IPS-20b (cell line): ENCODE data around the gene PDE1A.

Experiments
- H3K27ac ChIP-seq: one replicate; pipeline ENCODE4 v1.5.1; 2013; ENCODE audit warnings: low read length
- H3K27me3 ChIP-seq: 2 replicates; pipeline ENCODE4 v1.6.1; 2013; ENCODE audit warnings: mild to moderate bottlenecking, low read length, inconsistent platforms; ENCODE audit not compliant: insufficient read depth
- H3K36me3 ChIP-seq: 2 replicates; pipeline ENCODE4 v1.6.1; 2013; ENCODE audit warnings: low read depth, mild to moderate bottlenecking, inconsistent platforms, low read length, moderate library complexity; ENCODE audit not compliant: insufficient read depth
- H3K4me1 ChIP-seq: 2 replicates; pipeline ENCODE4 v1.6.1; 2013; ENCODE audit warnings: mild to moderate bottlenecking, control low read depth, inconsistent platforms, low read length, moderate library complexity; ENCODE audit not compliant: insufficient read depth
- H3K4me3 ChIP-seq: 2 replicates; pipeline ENCODE4 v1.5.1; 2013; ENCODE audit warnings: mild to moderate bottlenecking, low read length, inconsistent platforms
- H3K9ac ChIP-seq: 2 replicates; pipeline ENCODE4 v1.6.1; 2013; ENCODE audit warnings: low read depth, mild to moderate bottlenecking, inconsistent platforms, low read length, moderate library complexity
- H3K9me3 ChIP-seq: 2 replicates; pipeline ENCODE4 v1.6.1; 2013; ENCODE audit warnings: mild to moderate bottlenecking, low read depth, low read length, inconsistent platforms; ENCODE audit not compliant: insufficient read depth

Gene PDE1A

GRCh38 chr2:182261860-182262387 lies 164.9 kb downstream of the PDE1A start:
- no peaks in the 10 kb centered on the region for H3K9me3 ChIP-seq
- no peak overlapping the region for H3K9ac ChIP-seq
- no peaks in the 10 kb centered on the region for H3K27me3 ChIP-seq
- H3K4me1 ChIP-seq: no peaks in the 10 kb centered on the region
- no peaks in the 10 kb centered on the region for H3K36me3 ChIP-seq
- no peak overlapping the region for H3K4me3 ChIP-seq
- no peak overlapping the region for H3K27ac ChIP-seq

DNA sequence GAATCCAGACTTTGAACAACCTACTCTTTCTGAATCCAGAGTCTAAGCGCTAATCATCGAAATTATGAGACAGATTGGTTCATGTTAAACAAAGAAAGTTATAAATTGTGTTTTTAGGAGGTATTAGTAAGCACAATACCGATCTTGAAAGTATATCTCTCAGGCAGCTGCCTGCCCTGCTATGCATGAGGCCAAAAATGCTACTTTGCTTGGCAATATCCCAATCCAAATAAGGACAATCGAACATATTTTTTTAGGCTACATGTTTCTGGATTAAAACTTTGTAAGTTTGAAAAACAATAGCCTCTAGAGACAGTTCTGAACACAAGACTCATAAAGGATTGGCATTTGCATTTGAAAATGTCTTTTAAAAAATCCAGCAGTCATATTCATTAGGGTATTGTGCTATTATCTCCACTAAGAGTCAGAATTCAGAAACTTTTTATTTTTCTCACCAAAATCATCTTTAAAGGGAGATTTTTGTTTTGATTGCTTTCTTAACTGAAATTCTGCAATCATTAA lies 167.1 kb downstream of the PDE1A start:
- no peak overlapping the region for H3K4me3 ChIP-seq
- H3K27me3 ChIP-seq: no peaks in the 10 kb centered on the region
- H3K36me3 ChIP-seq: no peaks in the 10 kb centered on the region
- H3K27ac ChIP-seq: no peak overlapping the region
- H3K9me3 ChIP-seq: no peaks in the 10 kb centered on the region
- no peaks in the 10 kb centered on the region for H3K4me1 ChIP-seq
- H3K9ac ChIP-seq: no peak overlapping the region

GRCh38 chr2:182252534-182252933 lies 174.3 kb downstream of the PDE1A start:
- Histone ChIP-seq H3K9me3 (no peaks in the 10 kb centered on the region), H3K4me3 (no peak overlapping the region), H3K4me1 (no peaks in the 10 kb centered on the region), H3K36me3 (no peaks in the 10 kb centered on the region), H3K9ac (no peak overlapping the region), H3K27ac (no peak overlapping the region), H3K27me3 (no peaks in the 10 kb centered on the region)

DNA sequence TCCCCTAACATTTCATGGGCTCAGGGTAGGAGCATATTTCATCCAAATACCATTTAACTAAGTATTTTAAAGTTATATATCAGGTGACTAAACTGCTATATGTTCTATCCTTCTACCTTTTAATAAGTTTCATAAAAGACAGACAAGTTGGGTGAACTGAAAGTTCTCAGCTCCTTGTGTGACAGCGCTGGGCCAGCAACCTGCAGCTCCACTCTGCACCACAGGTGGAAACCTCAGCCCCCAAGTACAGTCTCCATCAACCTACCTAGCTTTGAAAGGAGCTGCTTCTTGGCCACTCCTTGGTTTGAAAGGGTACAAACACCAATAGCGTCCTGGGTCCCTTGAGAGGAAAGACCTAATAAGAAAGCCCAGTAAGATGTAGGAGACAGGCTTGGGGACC lies 177.9 kb downstream of the PDE1A start:
- Histone ChIP-seq H3K9ac (no peak overlapping the region), H3K4me1 (no peaks in the 10 kb centered on the region; the same call in 1 of the 2 replicates), H3K9me3 (no peaks in the 10 kb centered on the region), H3K4me3 (no peak overlapping the region), H3K27me3 (no peaks in the 10 kb centered on the region), H3K36me3 (no peaks in the 10 kb centered on the region), H3K27ac (no peak overlapping the region)

GRCh38 chr2:182248362-182248761 lies 178.5 kb downstream of the PDE1A start:
- H3K4me3 ChIP-seq: no peak overlapping the region
- H3K9me3 ChIP-seq: no peaks in the 10 kb centered on the region
- H3K27me3 ChIP-seq: no peaks in the 10 kb centered on the region
- H3K9ac ChIP-seq: no peak overlapping the region
- no peaks in the 10 kb centered on the region; the same call in 1 of the 2 replicates for H3K4me1 ChIP-seq
- H3K36me3 ChIP-seq: no peaks in the 10 kb centered on the region
- H3K27ac ChIP-seq: no peak overlapping the region

DNA sequence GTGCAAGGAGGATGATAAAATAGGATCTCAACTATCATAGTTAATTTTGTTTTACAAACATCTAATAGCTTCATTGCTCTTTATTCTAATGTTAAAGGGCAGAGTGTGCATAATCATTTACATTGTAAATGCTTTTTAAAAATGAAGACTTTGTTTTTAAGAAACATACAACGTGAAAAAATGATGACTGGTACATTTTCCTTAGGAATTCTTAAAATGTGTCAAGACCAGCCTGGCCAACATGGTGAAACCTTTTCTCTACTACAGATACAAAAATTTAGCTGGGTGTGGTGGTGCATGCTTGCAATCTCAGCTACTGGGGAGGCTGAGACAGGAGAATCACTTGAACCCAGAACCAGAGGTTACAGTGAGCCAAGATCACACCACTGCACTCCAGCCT lies 179.0 kb downstream of the PDE1A start:
- no peak overlapping the region for H3K27ac ChIP-seq

DNA sequence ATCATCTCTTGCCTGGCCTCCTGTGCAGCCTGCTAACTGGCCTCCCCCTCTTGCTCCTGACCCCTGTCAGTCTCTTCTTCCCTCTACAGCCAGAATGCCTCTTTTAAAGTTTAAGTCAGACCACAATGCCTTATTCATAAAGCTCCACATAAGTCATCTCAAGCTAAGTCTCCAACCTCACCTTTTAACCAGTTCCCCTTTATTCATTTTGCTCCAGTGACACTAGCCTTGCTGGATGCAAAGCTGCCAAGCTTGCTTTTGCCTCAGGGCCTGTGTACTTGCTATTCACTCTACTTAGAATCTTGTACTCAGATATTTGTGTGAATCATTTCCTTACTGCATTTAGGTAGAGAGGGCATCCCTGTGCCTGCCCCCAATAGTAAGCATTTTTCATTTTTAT lies 180.9 kb downstream of the PDE1A start:
- H3K9ac ChIP-seq: no peak overlapping the region
- no peaks in the 10 kb centered on the region for H3K27me3 ChIP-seq
- no peaks in the 10 kb centered on the region for H3K36me3 ChIP-seq

More for the DNA sequence above, 179.0 kb downstream of the PDE1A start:
- no peak overlapping the region for H3K4me3 ChIP-seq
- H3K27me3 ChIP-seq: no peaks in the 10 kb centered on the region
- H3K4me1 ChIP-seq: peaks cover 1% of the 10 kb centered on the region; the same call in 1 of the 2 replicates
- H3K36me3 ChIP-seq: no peaks in the 10 kb centered on the region
- H3K9me3 ChIP-seq: no peaks in the 10 kb centered on the region
- H3K9ac ChIP-seq: no peak overlapping the region

GRCh38 chr2:182242609-182243008 lies 184.2 kb downstream of the PDE1A start:
- H3K36me3 ChIP-seq: no peaks in the 10 kb centered on the region
- H3K4me1 ChIP-seq: peaks cover 14% of the 10 kb centered on the region
- H3K27me3 ChIP-seq: no peaks in the 10 kb centered on the region
- H3K27ac ChIP-seq: no peak overlapping the region
- no peak overlapping the region for H3K9ac ChIP-seq
- peak overlapping the region; percentile 0; the same call in 1 of the 2 replicates for H3K4me3 ChIP-seq
- no peaks in the 10 kb centered on the region for H3K9me3 ChIP-seq

More for the DNA sequence above, 180.9 kb downstream of the PDE1A start:
- Histone ChIP-seq H3K4me1 (peaks cover 13% of the 10 kb centered on the region), H3K9me3 (no peaks in the 10 kb centered on the region), H3K4me3 (no peak overlapping the region), H3K27ac (no peak overlapping the region)

GRCh38 chr2:182241936-182242335 lies 184.9 kb downstream of the PDE1A start:
- Histone ChIP-seq H3K9me3 (no peaks in the 10 kb centered on the region), H3K36me3 (no peaks in the 10 kb centered on the region), H3K27ac (no peak overlapping the region), H3K4me1 (peaks cover 14% of the 10 kb centered on the region), H3K9ac (no peak overlapping the region), H3K27me3 (no peaks in the 10 kb centered on the region), H3K4me3 (peak overlapping the region; percentile 0; the same call in 1 of the 2 replicates)

DNA sequence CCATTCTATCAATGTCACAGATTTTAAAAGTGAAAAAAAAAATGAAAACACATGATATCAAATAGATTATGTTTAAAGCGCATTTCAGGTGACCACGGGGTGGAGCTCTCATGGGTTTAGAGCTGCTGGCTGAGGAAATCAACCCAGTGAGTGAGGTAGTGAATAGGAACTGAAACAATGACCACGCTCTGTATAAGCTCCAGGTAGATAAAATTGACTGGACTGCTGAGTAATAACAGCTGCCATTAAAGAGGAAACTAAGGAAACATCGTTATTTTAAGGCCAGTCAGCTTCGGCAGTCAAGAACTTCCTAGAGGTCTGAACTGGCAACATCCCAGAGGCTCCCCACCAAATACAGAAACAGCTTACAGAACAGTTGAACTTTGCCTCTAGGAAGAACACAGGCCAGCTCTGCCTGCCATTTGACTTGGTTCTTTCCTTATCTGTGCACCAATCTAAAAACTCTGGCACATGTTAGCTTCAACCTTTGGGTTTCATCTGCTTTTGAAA lies 185.9 kb downstream of the PDE1A start:
- Histone ChIP-seq H3K27ac (peak overlapping the region; percentile 18), H3K4me1 (peaks cover 14% of the 10 kb centered on the region), H3K27me3 (no peaks in the 10 kb centered on the region), H3K9me3 (no peaks in the 10 kb centered on the region), H3K36me3 (no peaks in the 10 kb centered on the region), H3K9ac (no peak overlapping the region), H3K4me3 (no peak overlapping the region)

DNA sequence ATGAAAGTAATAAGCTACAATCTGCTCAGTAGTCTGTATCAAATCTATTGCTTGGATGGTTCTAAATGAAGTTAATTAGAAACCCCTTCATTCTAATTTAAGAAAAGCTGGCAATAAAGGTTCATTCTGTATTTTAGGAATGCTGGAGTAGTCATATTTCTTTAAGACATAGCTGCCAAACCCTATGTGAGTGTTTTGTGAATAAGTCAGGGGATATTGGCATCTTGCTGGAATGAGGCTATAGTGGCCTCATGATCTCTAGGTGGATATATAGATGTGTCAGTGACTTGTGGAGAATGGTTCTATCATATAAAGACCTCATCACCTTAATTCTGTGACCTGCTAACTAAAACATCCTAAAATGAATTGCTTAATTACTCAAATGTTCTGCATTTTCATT lies 196.3 kb downstream of the PDE1A start:
- Histone ChIP-seq H3K27ac (no peak overlapping the region), H3K9me3 (no peaks in the 10 kb centered on the region), H3K4me3 (no peak overlapping the region), H3K36me3 (no peaks in the 10 kb centered on the region), H3K4me1 (no peaks in the 10 kb centered on the region), H3K9ac (no peak overlapping the region), H3K27me3 (no peaks in the 10 kb centered on the region)

GRCh38 chr2:182229297-182229696 lies 197.5 kb downstream of the PDE1A start:
- Histone ChIP-seq H3K27ac (no peak overlapping the region), H3K36me3 (no peaks in the 10 kb centered on the region), H3K9me3 (no peaks in the 10 kb centered on the region), H3K27me3 (no peaks in the 10 kb centered on the region), H3K4me3 (no peak overlapping the region), H3K4me1 (no peaks in the 10 kb centered on the region), H3K9ac (no peak overlapping the region)
